H1 (cell line): ENCODE results near the gene ATG16L1. TPM values are rescaled to one million over a fixed set of nuclear protein-coding genes. Genes with fewer than 3 reads are reported as not detected.

Experiments
- JUN ChIP-seq: IDR thresholded peaks from 2 replicates; pipeline ENCODE4 v1.6.1; 2011; ENCODE audit warnings: low read depth, mild to moderate bottlenecking, improper control_type of control experiment, low read length
- KDM1A ChIP-seq: fragments of 200-600, 300-600 bp; sonication (generic); IDR thresholded peaks from 2 replicates; pipeline ENCODE4 v1.7.1; 2016; ENCODE audit warnings: mild to moderate bottlenecking, low read length, borderline replicate concordance
- polyA plus RNA-seq, 7 experiments: library from polyadenylated mRNA; depleted of rRNA in 3 of 7; stranded (reverse) in 5 of 7; unstranded in 2 of 7; fragments of >200 nt in 5 of 7; fragments of 200-250 nt in 2 of 7; gene quantifications; 1 replicate in 5 of 7; 2 replicates in 1 of 7; 4 replicates in 1 of 7; pipeline versions ENCODE4 v1.2.1 to v1.2.3, GENCODE V29; 2011 to 2013; ENCODE audit warnings: missing spikeins in 2 of 7, mixed read lengths in 2 of 7
- total RNA-seq: library from RNA; stranded (reverse); fragmentation: NEBNext Ultra II Directional; extraction: Animal tissue kit (Norgen Biotek cat#: 25700); gene quantifications from 2 replicates; pipeline ENCODE4 v1.2.1, GENCODE V29; 2021
- TF ChIP-seq, protein P1 (sequence below): IDR thresholded peaks from 2 replicates; pipeline ENCODE4 v1.6.1; 2012; ENCODE audit warnings: inconsistent platforms

ATG16L1 gene
- total and polyA plus RNA-seq, 2 of the 8 experiments (the other 6 are each of a cell fraction or from before 2014, with no cell fraction given), result 18.3 to 31.0 TPM

DNA sequence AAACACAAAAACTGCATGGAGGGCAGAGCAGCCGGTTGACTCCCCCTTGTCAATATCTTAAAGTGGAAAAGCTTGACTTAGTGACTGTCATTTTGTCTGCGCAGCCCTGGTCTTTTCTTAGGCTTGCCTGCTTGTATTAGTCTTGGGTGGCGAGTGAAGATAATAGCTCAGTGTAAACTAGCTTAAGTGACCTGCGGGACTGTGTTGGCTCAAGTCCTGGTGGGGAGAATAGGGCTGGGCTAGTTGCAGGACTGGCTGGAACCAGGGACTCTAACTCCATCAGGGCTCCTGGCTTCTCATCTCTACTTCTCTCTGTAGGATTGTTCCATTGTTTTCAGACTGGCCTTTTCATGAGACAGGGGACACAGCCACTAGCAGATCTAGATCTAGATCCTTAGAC, 8.1 kb upstream of the ATG16L1 start (continued):
- no peak for TF ChIP-seq KDM1A
- TF ChIP-seq JUN, result no peak
- TF ChIP-seq, protein P1, sequence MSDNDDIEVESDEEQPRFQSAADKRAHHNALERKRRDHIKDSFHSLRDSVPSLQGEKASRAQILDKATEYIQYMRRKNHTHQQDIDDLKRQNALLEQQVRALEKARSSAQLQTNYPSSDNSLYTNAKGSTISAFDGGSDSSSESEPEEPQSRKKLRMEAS, result no peak
